A549 (cell line): ENCODE results near the gene STPG2. TPM values are rescaled to one million over a fixed set of nuclear protein-coding genes. Genes with fewer than 3 reads are reported as not detected.

Experiments
- ATAC-seq, 2 experiments: fragments of 200-7000 bp in 1 of 2; fragments of >200 bp in 1 of 2; cut with Nextera tagmentation in 1 of 2; cut with Tn5 transposase in 1 of 2; 3 replicates each; pipeline versions ENCODE4 v1.8.0 to v1.9.1; 2018 to 2020; ENCODE audit warnings: mild to moderate bottlenecking in 1 of 2, moderate library complexity in 1 of 2
- CTCF ChIA-PET: fragments of 300-600 bp; sonication (Branson Sonifier 250); formaldehyde crosslinking; extraction: SDS; loops from one replicate; lab custom pipeline; 2021; ENCODE audit warnings: antibody characterized with exemption, inconsistent platforms; lab: Yijun Ruan, JAX
- POLR2A ChIA-PET: fragments of 350-600 bp; formaldehyde crosslinking; extraction: SDS; loops from one replicate; lab custom pipeline; 2021; ENCODE audit warnings: antibody characterized with exemption, inconsistent platforms; lab: Yijun Ruan, JAX
- DNase-seq, 2 experiments: peaks; one replicate each; pipeline versions ENCODE4 v3.0.0 to v3.0.0-alpha.2; 2011 to 2016; ENCODE audit warnings: low read depth in 1 of 2, low spot score in 1 of 2
- FAIRE-seq: peaks from 2 replicates; lab custom pipeline; 2011; peaks lifted over from hg19 to GRCh38; lab: Jason Lieb, UNC
- H3K27ac ChIP-seq, 2 experiments: fragments of >200 bp; sonication (Bioruptor Twin); formaldehyde crosslinking; 3 replicates each; pipeline ENCODE4 v1.5.1; 2016 to 2017
- H3K4me1 ChIP-seq: fragments of >200 bp; sonication (Bioruptor Twin); formaldehyde crosslinking; 3 replicates; pipeline ENCODE4 v1.6.1; 2016
- H3K4me2 ChIP-seq: fragments of >200 bp; sonication (Bioruptor Twin); formaldehyde crosslinking; 3 replicates; pipeline ENCODE4 v1.6.1; 2016
- H3K4me3 ChIP-seq: fragments of >200 bp; sonication (Bioruptor Twin); formaldehyde crosslinking; 3 replicates; pipeline ENCODE4 v1.5.1; 2016
- H3K9me3 ChIP-seq: fragments of >200 bp; sonication (Bioruptor Twin); formaldehyde crosslinking; 3 replicates; pipeline ENCODE4 v1.6.1; 2016
- CBX2 ChIP-seq: fragments of 200-600 bp; sonication (generic); IDR thresholded peaks from 2 replicates; pipeline ENCODE4 v1.6.1; 2016; ENCODE audit warnings: low read depth, mild to moderate bottlenecking, borderline replicate concordance
- ESRRA ChIP-seq: fragments of 150-350 bp; IDR thresholded peaks from 2 replicates; pipeline ENCODE4 v1.6.1; 2014; ENCODE audit warnings: mild to moderate bottlenecking, low read length, borderline replicate concordance
- FOSB ChIP-seq: fragments of 250-450 bp; sonication (Bioruptor Pico); IDR thresholded peaks from 2 replicates; pipeline ENCODE4 v1.5.0; 2020; ENCODE audit warnings: mild to moderate bottlenecking, moderate library complexity
- HDAC2 ChIP-seq: fragments of 200-600 bp; sonication (generic); IDR thresholded peaks from 2 replicates; pipeline ENCODE4 v1.6.1; 2016
- HOXA7 ChIP-seq: fragments of 250-450 bp; sonication (Bioruptor Pico); IDR thresholded peaks from 2 replicates; pipeline ENCODE4 v1.5.0; 2020; ENCODE audit warnings: mild to moderate bottlenecking, moderate library complexity
- HOXB5 ChIP-seq: fragments of 250-450 bp; sonication (Bioruptor Pico); IDR thresholded peaks from 2 replicates; pipeline ENCODE4 v1.5.0; 2020; ENCODE audit warnings: mild to moderate bottlenecking, moderate library complexity
- JUNB ChIP-seq: fragments of >200 bp; sonication (Bioruptor Twin); formaldehyde crosslinking; IDR thresholded peaks from 2 replicates; pipeline ENCODE4 v1.6.1; 2016
- KDM1A ChIP-seq: fragments of 200-600 bp; sonication (generic); IDR thresholded peaks from 2 replicates; pipeline ENCODE4 v1.6.1; 2016; ENCODE audit warnings: low read depth, mild to moderate bottlenecking
- MAFK ChIP-seq: fragments of 450-650 bp; IDR thresholded peaks from 2 replicates; pipeline ENCODE4 v1.6.1; 2014; ENCODE audit not compliant: partially characterized antibody
- MYC ChIP-seq: IDR thresholded peaks from 2 replicates; pipeline ENCODE4 v1.6.1; 2012; ENCODE audit warnings: mild to moderate bottlenecking, inconsistent platforms, low read length, improper control_type of control experiment, borderline replicate concordance
- NPAS2 ChIP-seq: fragments of 250-450 bp; sonication (Bioruptor Pico); IDR thresholded peaks from 2 replicates; pipeline ENCODE4 v1.8.0; 2022; ENCODE audit warnings: mild to moderate bottlenecking, moderate library complexity, borderline replicate concordance
- PHF8 ChIP-seq: fragments of 200-600 bp; sonication (generic); IDR thresholded peaks from 2 replicates; pipeline ENCODE4 v1.6.1; 2016; ENCODE audit warnings: low read depth, mild to moderate bottlenecking, antibody characterized with exemption, moderate library complexity, borderline replicate concordance
- RAD21 ChIP-seq, 2 experiments: fragments of >200 bp in 1 of 2; sonication (Bioruptor Twin) in 1 of 2; formaldehyde crosslinking in 1 of 2; IDR thresholded peaks in 1 of 2; conservative IDR thresholded peaks in 1 of 2; 2 replicates in 1 of 2; 3 replicates in 1 of 2; pipeline ENCODE4 v1.6.1; 2012 to 2018; ENCODE audit warnings: inconsistent platforms in 1 of 2
- RARB ChIP-seq: fragments of 250-450 bp; sonication (Bioruptor Pico); IDR thresholded peaks from 2 replicates; pipeline ENCODE4 v1.8.0; 2021; ENCODE audit warnings: mild to moderate bottlenecking, moderate library complexity
- RCOR1 ChIP-seq: fragments of 150-350 bp; IDR thresholded peaks from 2 replicates; pipeline ENCODE4 v1.6.1; 2014; ENCODE audit warnings: antibody characterized with exemption, low read length, low read depth
- SMC3 ChIP-seq: fragments of >200 bp; sonication (Bioruptor Twin); formaldehyde crosslinking; IDR thresholded peaks from 3 replicates; pipeline ENCODE4 v1.6.1; 2018; ENCODE audit warnings: inconsistent platforms
- SREBF2 ChIP-seq: fragments of 450-650 bp; IDR thresholded peaks from 2 replicates; pipeline ENCODE4 v1.6.1; 2014; ENCODE audit warnings: mild to moderate bottlenecking, moderate library complexity
- WGBS: methylation state at CpG from one replicate; pipeline ENCODE4 v1.1.6; 2017; ENCODE audit errors: missing lambda C conversion rate; 5-methylcytosine and 5-hydroxymethylcytosine counted together
- polyA plus RNA-seq, 4 experiments: library from polyadenylated mRNA; depleted of rRNA in 3 of 4; stranded (reverse); fragments of >200 nt; fragmentation: RNase III in 1 of 4; extraction: RNeasy Plus Mini Kit Qiagen cat#74134 plus additional on column Dnase treatment in 1 of 4; gene quantifications; 2 replicates in 3 of 4; 3 replicates in 1 of 4; pipeline ENCODE4 v1.2.3, GENCODE V29; 2011 to 2017
- TF ChIP-seq, protein P1 (sequence below): fragments of >200 bp; sonication (Bioruptor Twin); formaldehyde crosslinking; IDR thresholded peaks from 3 replicates; pipeline ENCODE4 v1.5.1; 2016
- TF ChIP-seq, protein P2 (sequence below): fragments of 250-450 bp; sonication (Bioruptor Pico); IDR thresholded peaks from 2 replicates; pipeline ENCODE4 v1.5.0; 2020; ENCODE audit warnings: low read depth, mild to moderate bottlenecking, moderate library complexity
- TF ChIP-seq, protein P3 (sequence below): fragments of 450-650 bp; IDR thresholded peaks from 2 replicates; pipeline ENCODE4 v1.6.1; 2014; ENCODE audit warnings: antibody characterized with exemption
- TF ChIP-seq, protein P4 (sequence below): fragments of 200-600 bp; sonication (generic); IDR thresholded peaks from 2 replicates; pipeline ENCODE4 v1.6.1; 2016; ENCODE audit warnings: antibody characterized with exemption, mild to moderate bottlenecking, moderate library complexity
- TF ChIP-seq, protein P5 (sequence below): fragments of 150-350 bp; IDR thresholded peaks from 2 replicates; pipeline ENCODE4 v1.6.1; 2014; ENCODE audit warnings: low read depth, mild to moderate bottlenecking, low read length

The STPG2 gene
- polyA plus RNA-seq, 2 of the 4 experiments (the other 2 are of a cell fraction), result 0.05 TPM; not detected in 1

DNA sequence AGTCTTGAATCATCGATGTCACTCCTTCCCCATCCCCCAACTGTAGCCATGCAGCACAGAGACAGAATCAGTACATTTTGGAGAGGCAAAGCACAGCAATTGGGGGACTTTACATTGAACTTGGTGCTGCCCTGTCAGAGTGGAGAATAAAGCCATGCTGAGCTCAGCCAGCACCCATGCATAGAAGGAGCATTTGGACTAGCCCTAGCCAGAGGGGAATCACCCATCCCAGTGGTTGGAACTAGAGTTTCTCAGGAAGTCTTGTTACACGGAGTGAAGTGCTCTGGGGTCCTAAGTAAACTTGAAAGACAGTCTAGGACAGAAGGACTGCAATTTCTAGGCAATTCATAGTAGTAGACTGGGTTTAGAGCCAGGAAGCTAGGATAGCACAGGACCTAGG lies 49.6 kb downstream of the STPG2 start:
- DNase-seq (no peak), FAIRE-seq (no peak), ATAC-seq (no peak)
- WGBS, result 0% methylated on average over 2 of the region's 2 CpGs
- Histone ChIP-seq H3K4me3 (no peak overlapping the region), H3K27ac (no peak overlapping the region), H3K9me3 (no peaks in the 10 kb centered on the region), H3K4me2 (no peak overlapping the region), H3K4me1 (no peaks in the 10 kb centered on the region)
- CTCF ChIA-PET, result no interaction called here
- TF ChIP-seq SREBF2 (no peak), HOXB5 (CRISPR knock-in tag) (no peak), FOSB (CRISPR knock-in tag) (no peak)
- POLR2A ChIA-PET, result no interaction called here

DNA sequence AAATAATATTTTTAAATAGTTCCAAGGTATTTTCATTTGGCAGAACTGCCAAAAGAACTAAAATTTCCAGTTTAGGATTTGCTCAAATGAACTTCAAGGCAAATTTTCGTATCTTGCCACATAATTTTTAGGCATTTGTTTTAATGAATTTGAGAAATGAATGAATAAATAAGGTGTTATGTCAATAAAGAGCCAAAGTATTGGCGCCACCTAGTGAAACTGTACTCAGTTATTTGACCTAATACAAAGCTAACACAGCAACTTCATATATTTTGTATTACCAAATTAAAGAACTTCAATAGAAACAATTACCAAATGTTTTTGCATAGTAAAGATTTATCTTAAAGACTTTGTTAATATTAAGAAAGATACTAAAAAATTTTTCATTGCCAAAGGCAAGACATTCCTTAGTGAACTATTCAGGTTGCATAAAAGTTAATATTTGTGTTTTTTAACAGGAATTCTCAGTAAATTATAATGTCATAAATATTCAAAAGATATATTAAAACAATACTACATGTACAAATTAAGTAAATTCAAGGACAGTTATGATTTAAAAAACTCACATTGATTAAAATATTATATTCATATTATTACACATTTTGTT lies 50.3 kb downstream of the STPG2 start:
- no peak overlapping the region for H3K4me2 ChIP-seq
- no peaks in the 10 kb centered on the region for H3K4me1 ChIP-seq
- no peaks in the 10 kb centered on the region for H3K9me3 ChIP-seq
- H3K4me3 ChIP-seq, result no peak overlapping the region
- DNase-seq, result peak in 1 of 2 experiments; percentile 19
- POLR2A ChIA-PET, result no interaction called here
- H3K27ac ChIP-seq, result no peak overlapping the region
- FAIRE-seq, result no peak
- WGBS, result 1% methylated on average over 2 of the region's 2 CpGs
- CTCF ChIA-PET, result no interaction called here
- TF ChIP-seq, protein P1, sequence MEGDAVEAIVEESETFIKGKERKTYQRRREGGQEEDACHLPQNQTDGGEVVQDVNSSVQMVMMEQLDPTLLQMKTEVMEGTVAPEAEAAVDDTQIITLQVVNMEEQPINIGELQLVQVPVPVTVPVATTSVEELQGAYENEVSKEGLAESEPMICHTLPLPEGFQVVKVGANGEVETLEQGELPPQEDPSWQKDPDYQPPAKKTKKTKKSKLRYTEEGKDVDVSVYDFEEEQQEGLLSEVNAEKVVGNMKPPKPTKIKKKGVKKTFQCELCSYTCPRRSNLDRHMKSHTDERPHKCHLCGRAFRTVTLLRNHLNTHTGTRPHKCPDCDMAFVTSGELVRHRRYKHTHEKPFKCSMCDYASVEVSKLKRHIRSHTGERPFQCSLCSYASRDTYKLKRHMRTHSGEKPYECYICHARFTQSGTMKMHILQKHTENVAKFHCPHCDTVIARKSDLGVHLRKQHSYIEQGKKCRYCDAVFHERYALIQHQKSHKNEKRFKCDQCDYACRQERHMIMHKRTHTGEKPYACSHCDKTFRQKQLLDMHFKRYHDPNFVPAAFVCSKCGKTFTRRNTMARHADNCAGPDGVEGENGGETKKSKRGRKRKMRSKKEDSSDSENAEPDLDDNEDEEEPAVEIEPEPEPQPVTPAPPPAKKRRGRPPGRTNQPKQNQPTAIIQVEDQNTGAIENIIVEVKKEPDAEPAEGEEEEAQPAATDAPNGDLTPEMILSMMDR, result peak; percentile 42; the same call in 2 of the 3 replicates
- TF ChIP-seq SMC3 (peak; percentile 31; the same call in 2 of the 3 replicates), RARB (no peak), MYC (no peak), HOXB5 (CRISPR knock-in tag) (no peak), RAD21 (conservative IDR thresholded peaks at IDR 0.05 in 1 of 2, IDR thresholded peaks at IDR 0.05 in 1 of 2) (peak; percentile 34 to 43; a peak in 3 of 5 replicates), CBX2 (no peak), HOXA7 (no peak), KDM1A (no peak)
- TF ChIP-seq, all 56 proteins: peak for 3
- no peak for ATAC-seq

DNA sequence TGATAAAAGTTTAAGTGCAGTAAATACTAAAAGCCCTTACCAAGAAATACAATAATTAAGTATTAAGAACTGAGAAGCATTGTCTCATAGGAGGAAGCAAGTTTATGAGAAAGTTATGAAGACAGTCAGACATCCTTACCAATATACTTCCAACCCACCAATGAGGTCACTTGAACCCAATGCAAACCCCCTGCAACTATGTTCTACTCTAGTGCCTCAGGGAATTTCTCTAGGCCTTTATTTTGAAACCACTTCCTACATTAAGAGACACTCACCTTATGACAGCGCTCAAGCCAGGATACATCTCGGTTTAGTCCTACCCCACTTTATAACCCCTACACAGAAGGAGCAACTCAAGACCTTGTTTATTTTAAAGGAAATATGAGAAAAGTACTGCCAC lies 61.3 kb downstream of the STPG2 start:
- H3K4me3 ChIP-seq, result no peak overlapping the region
- POLR2A ChIA-PET, result no interaction called here
- TF ChIP-seq MYC (no peak), MAFK (no peak), PHF8 (no peak), CBX2 (no peak), SREBF2 (no peak), HDAC2 (no peak), RCOR1 (no peak)
- TF ChIP-seq, protein P2, sequence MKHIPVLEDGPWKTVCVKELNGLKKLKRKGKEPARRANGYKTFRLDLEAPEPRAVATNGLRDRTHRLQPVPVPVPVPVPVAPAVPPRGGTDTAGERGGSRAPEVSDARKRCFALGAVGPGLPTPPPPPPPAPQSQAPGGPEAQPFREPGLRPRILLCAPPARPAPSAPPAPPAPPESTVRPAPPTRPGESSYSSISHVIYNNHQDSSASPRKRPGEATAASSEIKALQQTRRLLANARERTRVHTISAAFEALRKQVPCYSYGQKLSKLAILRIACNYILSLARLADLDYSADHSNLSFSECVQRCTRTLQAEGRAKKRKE (CRISPR knock-in tag), result no peak
- no peak for ATAC-seq
- no peak for FAIRE-seq
- H3K27ac ChIP-seq, result no peak overlapping the region
- no peaks in the 10 kb centered on the region for H3K4me1 ChIP-seq
- CTCF ChIA-PET, result no interaction called here
- no peak overlapping the region for H3K4me2 ChIP-seq
- DNase-seq, result no peak
- no peaks in the 10 kb centered on the region for H3K9me3 ChIP-seq
- WGBS, result 59% methylated on average over 2 of the region's 2 CpGs

DNA sequence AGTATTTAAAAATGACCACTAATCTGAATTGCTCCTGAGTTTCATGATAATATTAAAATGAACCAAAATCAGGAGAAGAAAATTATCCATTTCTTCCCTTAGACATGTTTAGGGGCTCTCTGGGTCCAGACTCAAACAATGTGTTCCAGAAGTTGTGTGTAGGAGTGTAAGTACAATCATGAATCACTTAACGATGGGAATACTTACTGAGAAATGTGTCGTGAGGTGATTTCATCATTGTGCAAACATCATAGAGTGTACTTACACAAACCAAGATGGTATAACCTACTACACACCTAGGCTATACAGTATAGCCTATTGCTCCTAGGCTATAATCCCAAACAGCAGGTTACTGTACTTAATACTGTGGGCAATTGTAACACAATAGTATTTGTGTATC lies 74.8 kb downstream of the STPG2 start:
- ChIA-PET CTCF (no interaction called here), POLR2A (no interaction called here)
- ATAC-seq, result no peak
- TF ChIP-seq, protein P3, sequence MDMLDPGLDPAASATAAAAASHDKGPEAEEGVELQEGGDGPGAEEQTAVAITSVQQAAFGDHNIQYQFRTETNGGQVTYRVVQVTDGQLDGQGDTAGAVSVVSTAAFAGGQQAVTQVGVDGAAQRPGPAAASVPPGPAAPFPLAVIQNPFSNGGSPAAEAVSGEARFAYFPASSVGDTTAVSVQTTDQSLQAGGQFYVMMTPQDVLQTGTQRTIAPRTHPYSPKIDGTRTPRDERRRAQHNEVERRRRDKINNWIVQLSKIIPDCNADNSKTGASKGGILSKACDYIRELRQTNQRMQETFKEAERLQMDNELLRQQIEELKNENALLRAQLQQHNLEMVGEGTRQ, result no peak
- no peak for TF ChIP-seq NPAS2 (CRISPR knock-in tag)
- no peak for TF ChIP-seq CBX2
- TF ChIP-seq ESRRA, result no peak
- TF ChIP-seq, protein P4, sequence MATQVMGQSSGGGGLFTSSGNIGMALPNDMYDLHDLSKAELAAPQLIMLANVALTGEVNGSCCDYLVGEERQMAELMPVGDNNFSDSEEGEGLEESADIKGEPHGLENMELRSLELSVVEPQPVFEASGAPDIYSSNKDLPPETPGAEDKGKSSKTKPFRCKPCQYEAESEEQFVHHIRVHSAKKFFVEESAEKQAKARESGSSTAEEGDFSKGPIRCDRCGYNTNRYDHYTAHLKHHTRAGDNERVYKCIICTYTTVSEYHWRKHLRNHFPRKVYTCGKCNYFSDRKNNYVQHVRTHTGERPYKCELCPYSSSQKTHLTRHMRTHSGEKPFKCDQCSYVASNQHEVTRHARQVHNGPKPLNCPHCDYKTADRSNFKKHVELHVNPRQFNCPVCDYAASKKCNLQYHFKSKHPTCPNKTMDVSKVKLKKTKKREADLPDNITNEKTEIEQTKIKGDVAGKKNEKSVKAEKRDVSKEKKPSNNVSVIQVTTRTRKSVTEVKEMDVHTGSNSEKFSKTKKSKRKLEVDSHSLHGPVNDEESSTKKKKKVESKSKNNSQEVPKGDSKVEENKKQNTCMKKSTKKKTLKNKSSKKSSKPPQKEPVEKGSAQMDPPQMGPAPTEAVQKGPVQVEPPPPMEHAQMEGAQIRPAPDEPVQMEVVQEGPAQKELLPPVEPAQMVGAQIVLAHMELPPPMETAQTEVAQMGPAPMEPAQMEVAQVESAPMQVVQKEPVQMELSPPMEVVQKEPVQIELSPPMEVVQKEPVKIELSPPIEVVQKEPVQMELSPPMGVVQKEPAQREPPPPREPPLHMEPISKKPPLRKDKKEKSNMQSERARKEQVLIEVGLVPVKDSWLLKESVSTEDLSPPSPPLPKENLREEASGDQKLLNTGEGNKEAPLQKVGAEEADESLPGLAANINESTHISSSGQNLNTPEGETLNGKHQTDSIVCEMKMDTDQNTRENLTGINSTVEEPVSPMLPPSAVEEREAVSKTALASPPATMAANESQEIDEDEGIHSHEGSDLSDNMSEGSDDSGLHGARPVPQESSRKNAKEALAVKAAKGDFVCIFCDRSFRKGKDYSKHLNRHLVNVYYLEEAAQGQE, result no peak
- TF ChIP-seq, protein P5, sequence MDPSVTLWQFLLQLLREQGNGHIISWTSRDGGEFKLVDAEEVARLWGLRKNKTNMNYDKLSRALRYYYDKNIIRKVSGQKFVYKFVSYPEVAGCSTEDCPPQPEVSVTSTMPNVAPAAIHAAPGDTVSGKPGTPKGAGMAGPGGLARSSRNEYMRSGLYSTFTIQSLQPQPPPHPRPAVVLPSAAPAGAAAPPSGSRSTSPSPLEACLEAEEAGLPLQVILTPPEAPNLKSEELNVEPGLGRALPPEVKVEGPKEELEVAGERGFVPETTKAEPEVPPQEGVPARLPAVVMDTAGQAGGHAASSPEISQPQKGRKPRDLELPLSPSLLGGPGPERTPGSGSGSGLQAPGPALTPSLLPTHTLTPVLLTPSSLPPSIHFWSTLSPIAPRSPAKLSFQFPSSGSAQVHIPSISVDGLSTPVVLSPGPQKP, result no peak
- TF ChIP-seq SREBF2, result no peak
- TF ChIP-seq JUNB, result no peak

More for the DNA sequence above, 74.8 kb downstream of the STPG2 start:
- FAIRE-seq (no peak), DNase-seq (no peak)
- Histone ChIP-seq H3K4me2 (no peak overlapping the region), H3K27ac (no peak overlapping the region), H3K4me1 (no peaks in the 10 kb centered on the region), H3K9me3 (no peaks in the 10 kb centered on the region), H3K4me3 (no peak overlapping the region)
- WGBS, result 6% methylated on average over 2 of the region's 2 CpGs
